ENCODE measurements around the gene FRMPD2. TPM values are rescaled to one million over a fixed set of nuclear protein-coding genes. Genes with fewer than 3 reads are reported as not detected.

FRMPD2 gene
- total RNA-seq, 1 experiment from 2014 or later = 1.1 TPM

DNA sequence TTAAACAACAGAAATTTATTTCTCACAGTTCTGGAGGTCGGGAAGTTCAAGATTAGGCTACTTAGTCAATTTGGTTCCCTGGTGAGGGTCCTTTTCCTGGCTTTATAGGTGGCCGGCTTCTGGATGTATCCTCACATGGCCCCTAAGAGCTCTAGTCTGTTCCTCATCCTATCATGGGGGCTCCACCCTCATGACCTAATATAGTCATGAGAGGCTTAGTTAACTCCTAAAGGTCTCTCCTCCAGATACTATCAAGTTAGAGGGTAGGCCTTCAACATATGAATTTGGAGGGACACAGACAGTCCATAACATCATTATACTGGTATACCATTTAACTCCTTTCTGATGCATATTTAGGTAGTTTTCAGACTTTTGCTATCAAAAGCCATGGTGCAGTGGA, 39.6 kb upstream of the FRMPD2 start (continued):
- TF ChIP-seq NFATC4 (CRISPR knock-in tag; IDR thresholded peaks at IDR 0.05) (no peak), SP1 (CRISPR knock-in tag; conservative IDR thresholded peaks at IDR 0.05) (no peak), NFYB (CRISPR knock-in tag; conservative IDR thresholded peaks at IDR 0.05; ENCODE audit: low read depth) (no peak), ELF4 (CRISPR knock-in tag; IDR thresholded peaks at IDR 0.05; ENCODE audit: low read depth) (no peak), ZNF219 (CRISPR knock-in tag; IDR thresholded peaks at IDR 0.05; ENCODE audit: borderline replicate concordance) (no peak), HMGA2 (CRISPR knock-in tag; IDR thresholded peaks at IDR 0.05) (no peak)
- TF ChIP-seq, protein P1, sequence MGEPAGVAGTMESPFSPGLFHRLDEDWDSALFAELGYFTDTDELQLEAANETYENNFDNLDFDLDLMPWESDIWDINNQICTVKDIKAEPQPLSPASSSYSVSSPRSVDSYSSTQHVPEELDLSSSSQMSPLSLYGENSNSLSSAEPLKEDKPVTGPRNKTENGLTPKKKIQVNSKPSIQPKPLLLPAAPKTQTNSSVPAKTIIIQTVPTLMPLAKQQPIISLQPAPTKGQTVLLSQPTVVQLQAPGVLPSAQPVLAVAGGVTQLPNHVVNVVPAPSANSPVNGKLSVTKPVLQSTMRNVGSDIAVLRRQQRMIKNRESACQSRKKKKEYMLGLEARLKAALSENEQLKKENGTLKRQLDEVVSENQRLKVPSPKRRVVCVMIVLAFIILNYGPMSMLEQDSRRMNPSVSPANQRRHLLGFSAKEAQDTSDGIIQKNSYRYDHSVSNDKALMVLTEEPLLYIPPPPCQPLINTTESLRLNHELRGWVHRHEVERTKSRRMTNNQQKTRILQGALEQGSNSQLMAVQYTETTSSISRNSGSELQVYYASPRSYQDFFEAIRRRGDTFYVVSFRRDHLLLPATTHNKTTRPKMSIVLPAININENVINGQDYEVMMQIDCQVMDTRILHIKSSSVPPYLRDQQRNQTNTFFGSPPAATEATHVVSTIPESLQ (CRISPR knock-in tag; IDR thresholded peaks at IDR 0.05) = no peak
- TF ChIP-seq, protein P2, sequence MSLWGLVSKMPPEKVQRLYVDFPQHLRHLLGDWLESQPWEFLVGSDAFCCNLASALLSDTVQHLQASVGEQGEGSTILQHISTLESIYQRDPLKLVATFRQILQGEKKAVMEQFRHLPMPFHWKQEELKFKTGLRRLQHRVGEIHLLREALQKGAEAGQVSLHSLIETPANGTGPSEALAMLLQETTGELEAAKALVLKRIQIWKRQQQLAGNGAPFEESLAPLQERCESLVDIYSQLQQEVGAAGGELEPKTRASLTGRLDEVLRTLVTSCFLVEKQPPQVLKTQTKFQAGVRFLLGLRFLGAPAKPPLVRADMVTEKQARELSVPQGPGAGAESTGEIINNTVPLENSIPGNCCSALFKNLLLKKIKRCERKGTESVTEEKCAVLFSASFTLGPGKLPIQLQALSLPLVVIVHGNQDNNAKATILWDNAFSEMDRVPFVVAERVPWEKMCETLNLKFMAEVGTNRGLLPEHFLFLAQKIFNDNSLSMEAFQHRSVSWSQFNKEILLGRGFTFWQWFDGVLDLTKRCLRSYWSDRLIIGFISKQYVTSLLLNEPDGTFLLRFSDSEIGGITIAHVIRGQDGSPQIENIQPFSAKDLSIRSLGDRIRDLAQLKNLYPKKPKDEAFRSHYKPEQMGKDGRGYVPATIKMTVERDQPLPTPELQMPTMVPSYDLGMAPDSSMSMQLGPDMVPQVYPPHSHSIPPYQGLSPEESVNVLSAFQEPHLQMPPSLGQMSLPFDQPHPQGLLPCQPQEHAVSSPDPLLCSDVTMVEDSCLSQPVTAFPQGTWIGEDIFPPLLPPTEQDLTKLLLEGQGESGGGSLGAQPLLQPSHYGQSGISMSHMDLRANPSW (CRISPR knock-in tag; conservative IDR thresholded peaks at IDR 0.05; ENCODE audit: low read depth) = no peak

GRCh38 chr10:48309711-48310226, 35.3 kb upstream of the FRMPD2 start:
- Mint-ChIP-seq H3K9me3 (no peaks in the 10 kb centered on the region), H3K27ac (no peak overlapping the region), H3K36me3 (no peaks in the 10 kb centered on the region), H3K4me1 (peaks cover 20% of the 10 kb centered on the region), H3K27me3 (ENCODE audit: low read depth) (peaks cover 12% of the 10 kb centered on the region), H3K4me3 (no peak overlapping the region)
- no peak for DNase-seq (ENCODE audit: low spot score)
- POLR2A ChIA-PET = interaction anchor here (0.5 kb wide), 1 partner anchor 751 kb away, joined by 3 read pairs; no protein-coding TSS in a partner anchor
- TF ChIP-seq ATF2 (CRISPR knock-in tag; IDR thresholded peaks at IDR 0.05; ENCODE audit: borderline replicate concordance, low read depth) (no peak), NR2C2 (CRISPR knock-in tag; IDR thresholded peaks at IDR 0.05) (no peak), GTF2I (CRISPR knock-in tag; conservative IDR thresholded peaks at IDR 0.05) (no peak), ZNF232 (CRISPR knock-in tag; IDR thresholded peaks at IDR 0.05) (no peak), NR1H2 (CRISPR knock-in tag; IDR thresholded peaks at IDR 0.05) (no peak), EMX1 (CRISPR knock-in tag; IDR thresholded peaks at IDR 0.05) (no peak), SP1 (CRISPR knock-in tag; conservative IDR thresholded peaks at IDR 0.05) (no peak), CBFB (CRISPR knock-in tag; IDR thresholded peaks at IDR 0.05; ENCODE audit: low read depth) (no peak), ZNF219 (CRISPR knock-in tag; IDR thresholded peaks at IDR 0.05; ENCODE audit: borderline replicate concordance) (no peak), ARID4B (CRISPR knock-in tag; IDR thresholded peaks at IDR 0.05; ENCODE audit: borderline replicate concordance) (no peak), SOX15 (CRISPR knock-in tag; IDR thresholded peaks at IDR 0.05) (no peak), MXD4 (CRISPR knock-in tag; IDR thresholded peaks at IDR 0.05; ENCODE audit: borderline replicate concordance) (no peak)
- CTCF ChIA-PET = interaction anchor here (0.7 to 2.0 kb wide), 6 partner anchors 9 to 346 kb away, joined by 3 to 17 read pairs (median 4); no protein-coding TSS in a partner anchor
- ATAC-seq = no peak

Data from WTC11 (cell line).